GM18502 (cell line): ENCODE results near the gene AUTS2.
A peak's percentile ranks its signal among the peaks of the same experiment; 100 is the strongest.

Experiments used
- ATAC-seq: cut with Tn5 transposase; IDR thresholded peaks from one replicate; pipeline ENCODE4 v1.9.1; 2021; ENCODE audit warnings: mild to moderate bottlenecking; ENCODE audit not compliant: unreplicated experiment, poor library complexity

Gene AUTS2

DNA sequence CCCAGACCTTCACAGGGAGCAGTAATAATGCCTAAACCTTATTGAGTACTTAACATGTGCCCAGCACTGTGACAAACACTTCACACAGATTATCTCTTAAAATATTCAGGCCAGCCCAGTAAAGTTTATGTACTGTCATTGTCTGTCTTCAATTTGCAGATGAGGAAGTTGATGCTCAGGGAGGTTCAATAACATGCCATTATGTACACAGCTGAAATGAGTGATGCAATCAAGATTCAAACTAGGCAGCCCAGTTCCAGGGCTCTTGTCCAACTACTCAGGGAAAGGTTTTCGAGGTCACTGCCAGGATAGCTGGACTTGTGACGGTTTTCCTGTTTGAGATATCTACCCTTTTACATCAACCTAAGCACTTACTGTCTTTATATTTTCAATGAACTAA, 56.1 kb downstream of the AUTS2 start:
- ATAC-seq: no peak

DNA sequence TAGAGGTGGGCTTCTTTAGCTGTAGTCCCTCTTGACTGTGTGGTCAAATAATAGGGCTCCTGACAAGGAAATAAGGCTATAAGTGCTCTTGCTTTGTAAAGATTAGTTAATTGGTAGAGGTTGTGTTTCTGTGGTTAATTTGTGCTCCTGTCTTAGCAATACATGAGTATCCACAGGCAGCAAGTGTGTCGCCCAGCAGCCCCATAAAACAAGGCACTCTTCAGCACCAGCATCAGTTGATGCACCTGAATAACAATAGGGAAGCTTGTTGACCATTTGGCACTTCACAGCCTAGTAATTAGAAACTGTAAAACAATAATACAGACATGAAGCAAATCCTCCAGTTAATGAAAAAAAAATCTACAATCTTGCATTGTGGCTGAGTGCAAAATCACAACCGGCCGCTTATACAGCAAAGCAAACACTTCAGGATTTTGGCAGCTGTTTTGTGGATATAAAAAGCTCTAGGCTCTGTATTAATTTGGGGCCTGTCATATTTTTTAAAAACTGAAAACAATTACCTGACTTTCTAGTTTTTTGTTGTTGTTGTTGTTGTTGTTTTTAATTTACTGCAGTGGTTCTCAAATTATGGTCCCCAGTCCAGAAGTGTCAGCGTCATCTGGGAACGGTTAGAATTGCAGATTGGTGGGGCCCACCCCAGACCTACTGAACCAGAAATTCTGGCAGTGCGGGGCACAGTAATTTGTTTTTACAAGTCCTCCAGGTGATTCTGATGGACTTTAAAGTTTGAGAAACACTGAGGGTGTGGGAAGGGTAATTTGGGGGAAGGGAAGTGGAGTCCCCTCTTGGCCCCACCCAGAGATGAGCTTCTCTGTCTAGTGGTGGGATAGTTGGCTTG, 56.8 kb downstream of the AUTS2 start:
- no peak for ATAC-seq

DNA sequence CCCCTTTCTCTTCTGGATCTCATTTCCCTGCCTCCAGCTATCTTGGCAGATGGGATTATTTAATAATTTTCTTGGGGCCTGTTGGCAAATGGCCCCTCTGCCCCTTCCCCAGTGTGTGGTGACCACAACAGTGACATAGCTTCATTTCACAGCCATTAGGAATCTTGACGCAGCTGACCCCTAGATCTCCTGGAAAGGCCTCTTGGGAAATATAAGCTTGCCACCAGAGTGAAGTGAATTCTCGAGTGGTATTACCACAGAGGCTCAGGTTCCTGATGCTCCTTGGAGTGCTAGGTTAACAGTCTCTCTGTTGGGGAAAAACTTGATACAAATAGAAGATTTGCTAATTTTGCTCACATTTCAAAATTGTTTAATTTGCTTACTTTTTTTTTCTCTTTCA, 57.8 kb downstream of the AUTS2 start:
- ATAC-seq: no peak

DNA sequence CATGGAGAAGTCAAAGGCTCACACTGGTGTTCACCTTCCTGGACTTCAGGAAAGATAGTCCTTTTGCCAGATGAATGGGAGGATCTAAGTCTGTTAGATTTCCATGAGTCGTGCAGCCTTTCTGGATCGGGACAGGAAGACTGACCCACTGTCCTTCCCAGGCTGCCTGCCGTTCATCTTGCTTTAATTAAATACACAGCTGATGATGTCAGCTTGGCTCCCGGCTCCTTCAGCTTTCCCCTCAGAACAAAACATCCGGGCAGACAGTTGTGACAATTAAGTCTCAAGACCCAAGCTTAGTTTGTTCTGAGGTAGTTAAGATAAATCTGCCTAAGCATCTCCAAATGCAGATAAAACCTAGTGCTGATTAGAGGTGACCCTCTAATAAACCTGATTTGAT, 58.6 kb downstream of the AUTS2 start:
- ATAC-seq: no peak

DNA sequence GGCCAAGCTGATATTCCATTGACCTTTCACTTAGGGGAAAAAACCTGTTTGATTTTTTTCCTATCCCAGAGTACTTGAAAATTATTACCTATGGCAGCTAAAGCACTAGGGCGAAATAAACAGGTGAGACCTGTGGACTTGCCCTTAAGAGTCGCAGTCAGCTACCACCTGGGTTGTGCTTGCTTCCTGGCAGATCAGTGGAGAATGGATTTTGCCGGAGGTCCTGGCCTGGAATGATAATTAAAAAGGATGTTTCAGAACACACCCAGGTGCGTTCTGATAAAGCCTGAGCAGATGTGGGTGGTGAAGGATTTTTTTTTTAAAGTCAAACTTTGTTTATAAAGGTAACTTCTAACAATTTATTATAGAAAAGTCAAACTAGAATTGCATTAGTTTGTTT, 59.1 kb downstream of the AUTS2 start:
- ATAC-seq: no peak

DNA sequence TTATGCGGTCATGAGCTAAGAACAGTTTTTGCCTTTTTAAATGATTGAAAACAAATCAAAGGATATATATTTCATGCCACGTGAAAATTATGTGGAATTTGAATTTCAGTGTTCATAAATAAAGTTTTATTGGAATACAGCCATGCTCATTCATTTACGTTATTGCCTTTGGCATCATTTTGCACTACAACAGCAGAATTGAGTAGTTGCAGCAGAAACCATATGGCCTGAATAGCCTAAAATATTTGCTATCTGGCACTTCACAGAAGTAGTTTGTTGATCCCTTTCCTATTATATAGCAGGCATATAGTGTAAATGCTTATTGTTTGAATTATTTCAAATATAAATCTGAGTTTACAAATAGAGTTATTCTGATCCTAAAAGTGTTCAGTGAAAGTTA, 59.7 kb downstream of the AUTS2 start:
- ATAC-seq: no peak

DNA sequence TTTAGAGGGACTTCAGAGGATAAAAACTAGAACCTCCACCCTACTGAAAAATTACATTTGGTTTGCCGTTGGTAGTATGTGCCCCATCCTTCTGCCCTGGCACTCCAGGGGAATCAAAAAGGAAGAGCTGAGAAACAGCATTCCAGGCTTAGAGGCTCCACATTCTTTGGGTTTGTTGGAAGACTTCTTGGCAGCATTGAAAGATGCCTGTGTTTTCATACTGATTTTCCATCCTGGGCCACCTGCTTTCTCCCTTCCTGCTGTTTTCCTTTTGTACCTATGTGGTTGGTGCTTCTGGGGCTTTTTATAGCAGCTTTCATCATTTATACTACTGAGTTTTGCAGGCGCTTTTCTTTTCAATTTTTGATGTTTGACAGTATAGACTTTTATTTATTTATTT, 61.7 kb downstream of the AUTS2 start:
- ATAC-seq: no peak

DNA sequence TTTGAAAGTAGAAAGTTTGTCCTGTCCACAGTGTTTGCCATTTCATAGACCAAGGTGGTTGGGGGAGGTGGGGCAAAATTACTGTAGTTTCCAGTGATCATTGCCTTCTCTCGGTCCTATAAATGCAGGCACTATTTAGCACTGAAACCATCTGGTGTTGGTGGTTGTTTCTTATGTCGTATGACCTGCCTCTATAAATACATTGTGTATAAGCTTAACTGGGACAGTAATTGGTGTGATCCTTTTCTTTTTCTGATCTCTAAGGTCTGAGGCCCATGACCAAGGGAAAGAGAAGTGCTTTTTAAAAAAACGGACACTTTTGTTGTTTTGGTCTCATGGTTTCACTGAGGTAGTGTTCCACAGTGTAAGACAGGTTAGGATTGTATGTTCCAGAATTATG, 63.1 kb downstream of the AUTS2 start:
- ATAC-seq: no peak

DNA sequence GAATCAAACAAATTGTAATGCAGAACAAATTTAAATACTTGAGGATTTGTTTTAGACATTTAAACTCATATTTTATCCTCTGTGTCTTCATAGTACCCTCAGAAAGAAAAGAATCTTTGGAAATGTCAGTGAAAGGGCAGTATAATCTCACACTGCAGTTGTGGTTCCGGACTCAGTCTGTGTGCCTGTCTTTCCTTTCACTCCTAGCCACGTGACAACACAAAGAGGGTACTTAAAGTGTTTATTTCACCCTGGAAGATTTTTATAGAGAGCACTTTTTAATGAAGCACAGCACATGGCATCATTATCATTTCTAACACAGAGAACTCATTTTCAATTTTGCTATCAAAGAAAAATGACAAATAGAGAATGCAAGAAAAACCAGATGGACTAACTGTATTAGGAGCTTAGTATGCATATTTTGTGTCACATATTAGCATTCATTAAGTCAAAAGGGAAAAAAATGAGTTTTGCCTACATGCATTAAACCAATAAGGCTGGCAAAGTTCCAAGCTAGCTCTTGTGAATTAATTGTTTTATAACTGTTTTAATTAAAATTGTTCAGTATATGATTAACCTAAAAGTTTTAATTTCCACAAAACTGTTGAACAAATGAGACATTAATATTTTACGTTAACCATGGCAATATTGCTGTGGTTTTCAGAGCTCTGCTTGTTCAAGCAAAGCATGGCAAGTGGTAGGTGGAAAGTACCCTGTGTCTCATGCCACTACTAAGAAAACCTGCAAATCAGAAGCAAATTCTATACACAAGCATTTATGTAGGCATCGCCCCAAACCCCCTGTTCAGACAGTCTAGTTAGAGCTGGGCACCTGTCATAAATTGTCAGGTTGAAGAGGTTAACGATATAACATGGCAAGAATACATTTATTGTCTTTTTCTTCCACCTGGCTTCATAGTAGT, 65.9 kb downstream of the AUTS2 start:
- ATAC-seq: peak; percentile 74

DNA sequence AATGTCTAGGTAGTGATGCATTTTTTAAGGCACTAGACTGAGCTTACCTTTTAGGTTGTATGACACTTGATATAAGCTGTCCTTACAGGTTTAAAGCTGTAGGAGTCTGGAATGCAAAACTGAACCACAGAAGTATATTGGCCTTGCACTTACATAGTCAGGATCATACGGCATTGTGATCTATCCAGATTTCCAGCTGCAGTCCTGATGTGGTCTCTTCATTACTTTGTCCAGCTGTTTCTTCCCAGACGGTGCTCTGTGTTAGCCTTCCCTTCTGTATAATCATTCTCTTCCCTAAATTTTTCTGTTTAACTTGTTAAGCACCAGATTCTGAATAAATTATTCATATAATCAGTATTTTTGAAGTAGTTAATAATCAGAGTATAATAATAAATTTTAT, 67.1 kb downstream of the AUTS2 start:
- ATAC-seq: no peak

DNA sequence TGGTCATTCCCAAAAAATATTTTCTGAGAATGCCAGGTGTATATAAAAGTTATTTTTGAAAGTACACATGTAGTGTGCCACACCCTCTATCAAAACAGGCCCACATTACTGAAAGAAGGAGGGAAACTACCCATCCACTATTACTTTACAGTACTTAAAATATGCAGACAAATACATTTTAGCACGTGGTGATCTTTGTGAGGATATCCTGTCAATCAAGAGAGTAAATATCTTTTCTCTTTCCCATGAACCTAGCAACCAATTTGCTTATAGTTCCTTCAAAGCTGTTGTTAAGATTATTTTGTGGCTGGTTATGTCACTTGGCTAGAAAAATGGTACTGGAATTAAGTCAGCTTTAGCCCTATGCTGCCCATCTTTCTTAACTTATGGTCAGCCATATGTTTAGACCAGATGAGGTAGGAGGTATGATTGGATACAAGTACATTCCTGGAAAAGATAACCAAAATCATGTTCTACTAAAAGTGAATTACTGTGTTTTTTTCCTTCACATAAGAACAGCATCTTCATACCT, 70.1 kb downstream of the AUTS2 start:
- ATAC-seq: no peak

DNA sequence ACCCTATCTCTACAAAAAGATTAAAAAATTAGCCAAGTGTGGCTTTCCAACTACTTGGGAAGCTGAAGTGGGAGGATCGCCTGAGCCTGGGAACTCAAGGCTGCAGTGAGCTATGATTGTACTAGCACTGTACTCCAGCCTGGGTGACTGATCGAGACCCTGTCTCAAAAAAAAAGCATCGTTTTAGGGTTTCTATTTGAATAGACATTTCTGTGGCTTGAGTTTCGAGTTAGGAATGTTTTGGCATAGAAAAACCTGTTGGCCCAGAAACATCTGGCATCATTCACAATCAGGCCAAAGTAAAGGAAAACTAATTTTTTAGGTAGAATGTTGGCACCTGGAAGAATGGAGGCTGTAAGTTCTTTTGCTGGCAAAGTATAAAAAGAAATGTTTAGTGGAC, 72.4 kb downstream of the AUTS2 start:
- no peak for ATAC-seq

DNA sequence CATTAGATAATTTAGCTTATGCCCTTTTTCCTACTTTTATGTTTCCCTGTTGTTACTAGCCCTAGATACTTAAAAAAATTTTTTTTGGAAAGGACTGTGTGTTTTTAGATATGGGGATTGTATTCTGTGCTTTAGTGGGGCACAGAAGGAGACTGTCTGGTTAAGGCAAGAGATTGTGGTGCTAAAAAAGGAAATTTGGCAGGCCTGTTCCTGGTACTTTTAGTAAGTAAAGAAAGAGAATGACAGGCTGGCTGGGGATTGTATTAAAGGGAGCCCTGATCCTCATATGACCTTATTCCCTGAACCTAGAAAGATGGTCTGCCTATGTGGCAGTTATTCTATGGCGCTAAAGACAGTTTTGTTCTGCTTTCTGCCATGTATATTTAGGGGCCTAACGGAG, 74.8 kb downstream of the AUTS2 start:
- ATAC-seq: no peak

DNA sequence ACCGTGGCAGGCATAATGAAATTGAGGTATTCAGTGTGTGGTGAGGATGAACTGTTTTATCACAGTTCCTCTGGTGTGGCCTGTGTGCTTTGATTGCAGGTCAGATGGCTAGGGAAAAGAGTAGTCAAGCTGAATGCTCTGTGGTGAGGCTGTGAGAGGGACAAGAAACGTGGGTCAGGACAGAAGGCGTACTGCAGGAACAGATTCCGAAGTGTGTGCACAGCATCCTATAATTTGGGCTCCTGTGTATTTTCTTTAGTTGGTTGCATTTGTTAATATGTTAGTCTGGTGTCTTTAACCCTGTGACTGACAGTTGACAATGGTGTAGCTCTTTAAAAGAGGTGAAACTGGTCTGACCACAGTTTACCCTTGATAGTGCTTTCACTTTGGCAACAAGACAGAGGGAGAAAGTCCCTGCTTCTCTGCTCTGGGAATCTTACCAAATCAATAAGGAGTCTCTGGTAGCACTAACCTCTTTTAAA, 76.5 kb downstream of the AUTS2 start:
- peak; percentile 85 for ATAC-seq

DNA sequence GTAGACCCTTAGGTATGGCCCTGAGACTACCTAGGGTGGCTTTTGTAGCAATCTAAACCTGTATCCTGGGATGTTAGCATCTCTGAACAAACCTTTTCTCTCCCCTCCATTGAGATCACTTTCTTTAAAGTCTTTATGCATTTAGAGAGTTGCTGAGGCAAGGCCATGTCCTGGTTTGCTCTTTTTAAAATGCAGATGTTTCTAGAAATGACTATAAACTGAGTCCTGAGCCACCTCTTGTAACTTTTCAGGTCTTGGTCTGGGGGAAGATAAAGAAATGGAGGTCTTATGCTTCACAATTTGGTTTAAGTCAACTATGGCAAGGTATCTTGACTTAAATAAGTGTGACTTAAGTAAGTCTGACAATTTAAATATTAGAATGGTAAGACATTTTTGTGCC, 78.0 kb downstream of the AUTS2 start:
- no peak for ATAC-seq

DNA sequence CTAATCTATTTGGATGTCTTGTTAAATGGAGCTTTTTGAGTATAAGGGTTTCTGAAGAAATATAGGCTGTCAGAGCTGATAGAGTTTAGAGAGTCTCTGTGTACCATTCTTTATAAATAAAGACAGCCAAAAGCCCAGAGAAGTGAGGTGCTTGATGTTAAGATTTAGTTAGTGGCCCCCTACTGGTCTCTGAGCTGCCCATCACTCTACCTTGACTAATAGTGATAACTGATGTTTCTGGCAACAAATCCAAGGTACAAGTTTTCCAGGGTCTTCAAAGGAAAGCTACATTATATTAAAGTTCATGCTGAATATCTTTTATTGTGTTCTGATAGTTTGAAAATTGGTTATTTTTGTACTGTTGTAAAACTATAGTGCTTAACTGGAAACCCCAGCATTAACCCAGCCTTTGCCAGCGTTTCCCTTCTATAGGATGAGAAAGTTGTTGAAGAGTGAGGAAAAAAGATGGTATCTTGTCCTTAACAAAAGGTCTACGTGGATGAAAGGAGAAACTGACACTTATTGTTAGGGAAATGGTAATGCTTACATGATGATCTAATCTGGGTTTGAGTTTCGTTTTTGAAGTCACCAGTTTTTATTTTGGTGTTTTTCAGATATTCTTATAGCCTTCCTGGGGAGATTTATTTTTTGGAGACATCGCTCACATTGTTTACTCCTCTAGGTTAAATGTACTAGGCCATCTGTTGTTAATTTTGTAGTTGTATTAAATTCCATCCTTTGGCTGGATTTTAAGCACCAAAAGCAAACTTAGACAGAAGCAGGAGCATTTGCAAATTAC, 79.0 kb downstream of the AUTS2 start:
- peak; percentile 37 for ATAC-seq

DNA sequence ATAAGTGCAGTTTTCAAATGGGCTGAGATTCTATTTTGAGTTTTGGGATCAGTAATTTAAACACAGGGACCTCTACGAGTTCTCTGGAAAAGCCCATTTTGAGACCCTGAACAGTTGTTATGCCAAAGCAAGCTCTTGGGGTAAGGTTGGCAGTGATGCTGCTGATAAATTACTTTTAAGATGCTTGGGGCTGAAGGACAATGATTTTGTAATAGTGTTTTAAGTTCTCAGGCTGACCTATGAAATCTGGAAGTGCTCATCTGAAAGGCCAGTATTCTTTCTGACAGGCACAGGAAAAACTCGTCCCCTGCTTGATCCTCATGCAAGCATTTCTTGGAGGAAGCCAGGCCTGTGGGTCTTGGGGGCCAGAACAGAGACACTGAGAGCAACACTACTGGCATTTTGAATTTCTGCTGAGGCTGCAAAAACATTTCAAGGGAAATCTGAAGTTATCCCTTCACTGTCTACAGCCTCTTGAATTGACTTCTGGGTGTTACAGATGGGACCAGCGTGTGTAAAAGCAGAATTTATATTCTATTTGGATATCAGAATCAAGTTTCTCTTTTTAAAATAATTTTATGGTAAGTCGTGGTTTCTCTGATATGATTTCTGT, 79.7 kb downstream of the AUTS2 start:
- ATAC-seq: no peak

DNA sequence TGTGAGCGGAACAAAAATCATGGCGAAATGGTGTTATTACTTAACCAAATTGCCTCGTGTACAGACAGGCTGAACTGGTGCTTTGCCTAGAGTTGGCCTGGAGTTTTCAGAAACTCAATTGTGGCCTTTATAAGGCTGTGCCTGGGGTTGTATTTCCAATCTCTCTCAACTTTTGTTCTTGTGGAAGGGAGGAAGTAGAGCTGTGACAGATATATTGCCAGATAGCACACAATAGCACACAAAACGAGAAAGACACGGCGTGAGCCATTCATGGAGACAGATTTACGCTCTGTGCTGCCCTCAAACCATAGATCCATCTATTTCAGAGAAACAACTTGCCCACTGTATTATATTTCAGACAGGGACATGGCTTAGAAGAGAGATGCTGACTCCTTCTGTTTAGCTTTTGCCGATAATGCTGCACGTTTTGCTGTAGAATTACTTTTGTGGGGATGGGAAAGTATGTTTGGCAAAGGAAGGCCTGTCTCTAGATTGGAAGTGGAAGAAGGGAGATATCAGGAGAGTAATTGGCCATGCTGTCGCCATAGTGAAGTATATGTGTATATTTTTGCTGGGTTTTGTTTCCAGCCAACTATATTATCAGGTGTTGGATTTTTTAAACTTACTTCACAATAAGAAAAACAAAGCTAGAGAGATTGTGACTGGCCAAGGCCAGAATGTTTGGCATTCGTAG, 80.4 kb downstream of the AUTS2 start:
- no peak for ATAC-seq

DNA sequence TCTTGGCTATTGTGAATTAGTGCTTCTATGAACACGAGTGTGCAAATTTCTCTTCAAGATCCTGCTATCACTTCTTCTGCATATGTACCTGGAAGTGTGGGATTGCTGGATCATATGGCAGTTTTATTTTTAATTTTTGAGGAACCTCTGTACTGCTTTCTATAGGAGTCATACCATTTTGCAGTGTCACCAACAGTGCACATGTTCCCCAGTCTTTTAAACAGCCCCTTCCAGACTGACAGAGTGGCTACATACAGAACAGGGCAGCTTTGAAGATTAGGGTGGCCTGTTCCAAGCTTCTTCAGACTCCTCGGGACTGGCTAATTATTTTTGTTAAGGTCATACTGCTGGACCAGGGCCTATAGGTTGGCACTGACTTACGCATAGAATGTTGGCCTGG, 82.9 kb downstream of the AUTS2 start:
- no peak for ATAC-seq
